OCI-LY1 (cell line): ENCODE results near the gene DNAH1.

ENCODE experiments used
- EZH2 ChIP-seq: fragments of 200-600 bp; sonication (generic), shearing (Covaris generic); IDR thresholded peaks from 2 replicates; pipeline ENCODE4 v1.8.0; 2017; ENCODE audit warnings: borderline replicate concordance, mixed run types, mild to moderate bottlenecking, antibody characterized with exemption, low read length, moderate library complexity, mixed read lengths
- TF ChIP-seq, protein P1 (sequence below): fragments of 200-600 bp; sonication (generic), shearing (Covaris generic); IDR thresholded peaks from 2 replicates; pipeline ENCODE4 v1.5.1; 2017; ENCODE audit warnings: mild to moderate bottlenecking, antibody characterized with exemption, low read length, moderate library complexity, mixed read lengths

DNA sequence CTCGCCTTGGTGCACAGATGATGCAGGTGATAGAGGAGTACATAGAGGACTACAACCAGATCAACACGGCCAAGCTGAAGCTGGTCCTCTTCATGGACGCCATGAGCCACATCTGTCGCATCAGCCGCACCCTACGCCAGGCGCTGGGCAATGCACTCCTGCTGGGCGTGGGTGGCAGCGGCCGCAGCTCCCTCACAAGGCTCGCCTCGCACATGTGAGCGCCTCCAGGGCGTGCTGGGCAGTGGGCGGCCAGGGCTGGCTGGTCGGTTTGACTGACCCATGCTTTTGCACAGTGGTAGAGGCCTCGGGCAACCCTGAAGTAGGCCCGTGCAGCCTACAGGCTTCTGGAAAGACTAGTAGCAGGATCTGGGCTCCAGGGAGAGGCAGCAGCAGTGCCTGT lies 65.5 kb downstream of the DNAH1 start:
- TF ChIP-seq, protein P1, sequence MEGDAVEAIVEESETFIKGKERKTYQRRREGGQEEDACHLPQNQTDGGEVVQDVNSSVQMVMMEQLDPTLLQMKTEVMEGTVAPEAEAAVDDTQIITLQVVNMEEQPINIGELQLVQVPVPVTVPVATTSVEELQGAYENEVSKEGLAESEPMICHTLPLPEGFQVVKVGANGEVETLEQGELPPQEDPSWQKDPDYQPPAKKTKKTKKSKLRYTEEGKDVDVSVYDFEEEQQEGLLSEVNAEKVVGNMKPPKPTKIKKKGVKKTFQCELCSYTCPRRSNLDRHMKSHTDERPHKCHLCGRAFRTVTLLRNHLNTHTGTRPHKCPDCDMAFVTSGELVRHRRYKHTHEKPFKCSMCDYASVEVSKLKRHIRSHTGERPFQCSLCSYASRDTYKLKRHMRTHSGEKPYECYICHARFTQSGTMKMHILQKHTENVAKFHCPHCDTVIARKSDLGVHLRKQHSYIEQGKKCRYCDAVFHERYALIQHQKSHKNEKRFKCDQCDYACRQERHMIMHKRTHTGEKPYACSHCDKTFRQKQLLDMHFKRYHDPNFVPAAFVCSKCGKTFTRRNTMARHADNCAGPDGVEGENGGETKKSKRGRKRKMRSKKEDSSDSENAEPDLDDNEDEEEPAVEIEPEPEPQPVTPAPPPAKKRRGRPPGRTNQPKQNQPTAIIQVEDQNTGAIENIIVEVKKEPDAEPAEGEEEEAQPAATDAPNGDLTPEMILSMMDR, result no peak
- no peak for TF ChIP-seq EZH2
